Measurements from ENCODE around the gene ASB7. TPM values are rescaled to one million over a fixed set of nuclear protein-coding genes. Genes with fewer than 3 reads are reported as not detected.

The ASB7 gene
- total and polyA plus RNA-seq, 4 donors = 3.3 to 18.3 (median 10.9) TPM

DNA sequence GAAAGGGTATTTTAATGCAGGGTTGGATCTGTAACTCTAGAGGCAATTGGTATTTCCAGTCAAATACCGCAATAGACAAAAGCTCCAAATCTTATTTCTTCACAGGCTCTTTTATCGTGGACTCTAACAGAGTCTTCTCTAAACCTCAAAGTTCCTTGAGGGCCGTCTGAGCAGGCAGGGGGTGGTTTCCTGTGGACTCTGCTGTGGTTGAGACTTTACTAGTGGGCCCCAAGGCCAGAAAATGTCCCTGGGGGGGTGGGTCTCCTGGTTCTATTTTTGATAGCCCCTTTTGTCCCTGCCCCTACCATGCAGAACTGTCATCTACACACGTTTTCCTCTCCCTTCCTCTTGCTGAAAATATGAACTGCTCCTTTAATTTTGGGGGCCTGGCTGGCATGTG lies 80.1 kb downstream of the ASB7 start:
- no peaks in the 10 kb centered on the region for H3K36me3 ChIP-seq (ENCODE audit: control insufficient read depth in 4 of 4, insufficient read depth in 4 of 4, low read length in 4 of 4)
- TF ChIP-seq, protein P1, sequence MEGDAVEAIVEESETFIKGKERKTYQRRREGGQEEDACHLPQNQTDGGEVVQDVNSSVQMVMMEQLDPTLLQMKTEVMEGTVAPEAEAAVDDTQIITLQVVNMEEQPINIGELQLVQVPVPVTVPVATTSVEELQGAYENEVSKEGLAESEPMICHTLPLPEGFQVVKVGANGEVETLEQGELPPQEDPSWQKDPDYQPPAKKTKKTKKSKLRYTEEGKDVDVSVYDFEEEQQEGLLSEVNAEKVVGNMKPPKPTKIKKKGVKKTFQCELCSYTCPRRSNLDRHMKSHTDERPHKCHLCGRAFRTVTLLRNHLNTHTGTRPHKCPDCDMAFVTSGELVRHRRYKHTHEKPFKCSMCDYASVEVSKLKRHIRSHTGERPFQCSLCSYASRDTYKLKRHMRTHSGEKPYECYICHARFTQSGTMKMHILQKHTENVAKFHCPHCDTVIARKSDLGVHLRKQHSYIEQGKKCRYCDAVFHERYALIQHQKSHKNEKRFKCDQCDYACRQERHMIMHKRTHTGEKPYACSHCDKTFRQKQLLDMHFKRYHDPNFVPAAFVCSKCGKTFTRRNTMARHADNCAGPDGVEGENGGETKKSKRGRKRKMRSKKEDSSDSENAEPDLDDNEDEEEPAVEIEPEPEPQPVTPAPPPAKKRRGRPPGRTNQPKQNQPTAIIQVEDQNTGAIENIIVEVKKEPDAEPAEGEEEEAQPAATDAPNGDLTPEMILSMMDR (IDR thresholded peaks at IDR 0.05; ENCODE audit: control extremely low read depth, extremely low read depth) = no peak
- peaks cover 0 to 2% (median 0%) of the 10 kb centered on the region in 3 donors for H3K27me3 ChIP-seq (ENCODE audit: control insufficient read depth in 3 of 3, insufficient read depth in 3 of 3, low read length in 2 of 3)
- no peak overlapping the region for H3K27ac ChIP-seq (ENCODE audit: low read depth in 1 of 2, low read length in 1 of 2)
- H3K9me3 ChIP-seq (ENCODE audit: control insufficient read depth in 4 of 4, insufficient read depth in 3 of 4, low read length in 3 of 4) = peaks cover 0 to 5% (median 0%) of the 10 kb centered on the region in 4 donors
- peaks cover 0 to 3% (median 2%) of the 10 kb centered on the region in 5 donors for H3K4me1 ChIP-seq (ENCODE audit: control insufficient read depth in 5 of 5, insufficient read depth in 5 of 5, low read length in 5 of 5)
- ATAC-seq (ENCODE audit: insufficient read depth, low FRiP score) = no peak
- H3K9ac ChIP-seq (ENCODE audit: insufficient read depth in 1 of 2, low read length in 2 of 2) = no peak overlapping the region
- no peak overlapping the region for H3K4me3 ChIP-seq
- DNase-seq = no peak
- WGBS, 2 donors = 38 to 59% methylated on average over 4 of the region's 4 CpGs

- H3K27me3 ChIP-seq (ENCODE audit: control insufficient read depth in 3 of 3, insufficient read depth in 3 of 3, low read length in 2 of 3) = peaks cover 0 to 2% (median 0%) of the 10 kb centered on the region in 3 donors
- 83 to 94% methylated on average over 6 of the region's 6 CpGs for WGBS, 2 donors
- TF ChIP-seq, protein P1 (IDR thresholded peaks at IDR 0.05; ENCODE audit: control extremely low read depth, extremely low read depth) = no peak
- peaks cover 0 to 7% (median 2%) of the 10 kb centered on the region in 5 donors for H3K4me1 ChIP-seq (ENCODE audit: control insufficient read depth in 5 of 5, insufficient read depth in 5 of 5, low read length in 5 of 5)
- DNase-seq (no peak), ATAC-seq (ENCODE audit: insufficient read depth, low FRiP score) (no peak)
- H3K4me3 ChIP-seq = no peak overlapping the region
- H3K27ac ChIP-seq (ENCODE audit: low read depth in 1 of 2, low read length in 1 of 2) = no peak overlapping the region
- H3K36me3 ChIP-seq (ENCODE audit: control insufficient read depth in 4 of 4, insufficient read depth in 4 of 4, low read length in 4 of 4) = no peaks in the 10 kb centered on the region
- H3K9me3 ChIP-seq (ENCODE audit: control insufficient read depth in 4 of 4, insufficient read depth in 3 of 4, low read length in 3 of 4) = peaks cover 0 to 5% (median 0%) of the 10 kb centered on the region in 4 donors
- H3K9ac ChIP-seq (ENCODE audit: insufficient read depth in 1 of 2, low read length in 2 of 2) = no peak overlapping the region
These were observed 81.0 kb downstream of the ASB7 start for GRCh38 chr15:100683434-100683833.

DNA sequence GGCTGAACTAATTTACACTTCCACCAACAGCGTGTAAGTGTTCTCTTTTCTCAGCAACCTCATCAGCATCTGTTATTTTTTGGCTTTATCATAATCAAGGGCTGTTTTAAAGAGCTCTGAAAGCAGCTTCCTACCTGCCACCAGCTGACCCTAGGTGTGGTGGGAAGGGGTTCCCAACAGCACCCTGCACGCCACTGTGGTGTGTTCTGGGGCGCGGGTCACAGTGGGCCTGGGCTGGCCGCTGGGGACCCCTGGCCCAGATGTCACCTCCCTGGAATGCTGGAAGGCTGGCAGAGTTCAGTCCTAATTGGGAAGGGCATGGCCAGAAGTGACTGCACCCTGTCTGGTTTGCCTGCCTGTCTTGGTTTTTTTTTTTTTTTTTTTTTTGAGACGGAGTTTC lies 82.2 kb downstream of the ASB7 start:
- Histone ChIP-seq H3K27me3 (ENCODE audit: control insufficient read depth in 3 of 3, insufficient read depth in 3 of 3, low read length in 2 of 3) (peaks cover 0 to 2% (median 0%) of the 10 kb centered on the region in 3 donors), H3K9me3 (ENCODE audit: control insufficient read depth in 4 of 4, insufficient read depth in 3 of 4, low read length in 3 of 4) (peaks cover 0 to 3% (median 0%) of the 10 kb centered on the region in 4 donors), H3K4me3 (no peak overlapping the region), H3K9ac (ENCODE audit: insufficient read depth in 1 of 2, low read length in 2 of 2) (no peak overlapping the region), H3K4me1 (ENCODE audit: control insufficient read depth in 5 of 5, insufficient read depth in 5 of 5, low read length in 5 of 5) (peaks cover 0 to 7% (median 2%) of the 10 kb centered on the region in 5 donors), H3K36me3 (ENCODE audit: control insufficient read depth in 4 of 4, insufficient read depth in 4 of 4, low read length in 4 of 4) (no peaks in the 10 kb centered on the region), H3K27ac (ENCODE audit: low read depth in 1 of 2, low read length in 1 of 2) (no peak overlapping the region)
- no peak for DNase-seq
- 96 to 99% methylated on average over 5 to 6 of the region's 6 CpGs for whole genome bisulfite sequencing, 2 donors
- no peak for ATAC-seq (ENCODE audit: insufficient read depth, low FRiP score)
- TF ChIP-seq, protein P1 (IDR thresholded peaks at IDR 0.05; ENCODE audit: control extremely low read depth, extremely low read depth) = no peak
